MM.1S (cell line): Measurements from ENCODE around the gene PPP1R14C.

ENCODE experiments used
- CTCF ChIP-seq: fragments of 300-600 bp; sonication (generic); IDR thresholded peaks from 2 replicates; pipeline ENCODE4 v1.5.1; 2016; ENCODE audit warnings: antibody characterized with exemption, low read length, mixed read lengths
- EZH2 ChIP-seq: fragments of 300-600 bp; sonication (generic); optimal IDR thresholded peaks from 2 replicates; pipeline ENCODE3; 2017; ENCODE audit warnings: low read depth, mild to moderate bottlenecking, antibody characterized with exemption, low read length, mixed read lengths
- EZH2phosphoT487 ChIP-seq: fragments of 300-600 bp; sonication (generic); IDR thresholded peaks from 2 replicates; pipeline ENCODE4 v1.6.1; 2018; ENCODE audit warnings: antibody characterized with exemption, low read length

GRCh38 chr6:150271501-150272263 is 128.8 kb downstream of the PPP1R14C start:
- TF ChIP-seq CTCF = no peak
- no peak for TF ChIP-seq EZH2
- TF ChIP-seq EZH2phosphoT487 = no peak
